Endothelial cell of umbilical vein (primary cell): Measurements from ENCODE around the gene ZNF316. TPM values are rescaled to one million over a fixed set of nuclear protein-coding genes. Genes with fewer than 3 reads are reported as not detected.

ENCODE experiments used
- BruUV-seq: library from RNA; stranded (reverse); fragments of 400-500 nt; replicated peaks from 2 replicates; lab custom pipeline; 2021; lab: Mats Ljungman, UMichigan
- CTCF ChIA-PET: fragments of 300-600, 350-600 bp; sonication (Branson Sonifier 250); formaldehyde crosslinking; loops from one replicate; lab custom pipeline; 2021; ENCODE audit warnings: antibody characterized with exemption, inconsistent platforms; lab: Charles Lee
- POLR2A ChIA-PET: fragments of 300-600, 350-600 bp; sonication (Branson Sonifier 250); formaldehyde crosslinking; loops from one replicate; lab custom pipeline; 2021; ENCODE audit warnings: antibody characterized with exemption, inconsistent platforms; lab: Charles Lee
- DNase-seq: peaks from one replicate; pipeline ENCODE4 v3.0.0-alpha.2; 2011; ENCODE audit warnings: low read depth, low spot score
- FAIRE-seq: peaks from 2 replicates; lab custom pipeline; 2011; peaks lifted over from hg19 to GRCh38; lab: Jason Lieb, UNC
- H2AFZ ChIP-seq: 2 replicates; pipeline ENCODE4 v1.6.0; 2012; ENCODE audit warnings: low read depth, low read length, control low read depth, inconsistent platforms
- H3K27ac ChIP-seq: 2 replicates; pipeline ENCODE4 v1.5.1; 2011; ENCODE audit warnings: low read depth, mild to moderate bottlenecking, control low read depth, low read length, moderate library complexity; ENCODE audit not compliant: insufficient read depth
- H3K27me3 ChIP-seq, 2 experiments: 2 replicates each; pipeline versions ENCODE4 v1.6.0 to v1.6.1; 2011; ENCODE audit warnings: low read length in 2 of 2, mixed read lengths in 1 of 2; ENCODE audit not compliant: control insufficient read depth in 2 of 2, insufficient read depth in 2 of 2
- H3K36me3 ChIP-seq, 2 experiments: 2 replicates in 1 of 2; 3 replicates in 1 of 2; pipeline ENCODE4 v1.5.1; 2011; ENCODE audit warnings: low read length in 2 of 2, mild to moderate bottlenecking in 1 of 2, moderate library complexity in 1 of 2; ENCODE audit not compliant: control insufficient read depth in 2 of 2, insufficient read depth in 2 of 2; ENCODE audit errors: extremely low read depth in 1 of 2
- H3K4me1 ChIP-seq: 3 replicates; pipeline ENCODE4 v1.5.1; 2011; ENCODE audit warnings: mild to moderate bottlenecking, low read length; ENCODE audit not compliant: control insufficient read depth, insufficient read depth; ENCODE audit errors: extremely low read depth
- H3K4me2 ChIP-seq: 2 replicates; pipeline ENCODE4 v1.6.1; 2011; ENCODE audit warnings: low read length, control low read depth, mixed read lengths; ENCODE audit not compliant: insufficient read depth
- H3K4me3 ChIP-seq, 3 experiments: fragments of 200-600 bp in 1 of 3; sonication (generic), shearing (Covaris generic) in 1 of 3; replicated peaks in 1 of 3; 2 replicates each; pipeline ENCODE4 v1.5.1; 2011 to 2016; ENCODE audit warnings: control low read depth in 3 of 3, low read length in 3 of 3, mild to moderate bottlenecking in 2 of 3, inconsistent platforms in 1 of 3, low read depth in 1 of 3, moderate library complexity in 1 of 3; ENCODE audit not compliant: insufficient read depth in 1 of 3
- H3K79me2 ChIP-seq: 2 replicates; pipeline ENCODE4 v1.6.0; 2012; ENCODE audit warnings: low read length, inconsistent platforms; ENCODE audit not compliant: control insufficient read depth, insufficient read depth
- H3K9ac ChIP-seq: replicated peaks from 2 replicates; pipeline ENCODE3; 2011; ENCODE audit warnings: low read length, control low read depth; ENCODE audit not compliant: insufficient read depth; ENCODE audit errors: extremely low read depth
- H3K9me1 ChIP-seq: replicated peaks from 3 replicates; pipeline ENCODE4 v1.6.0; 2011; ENCODE audit warnings: mild to moderate bottlenecking, low read length; ENCODE audit not compliant: control insufficient read depth, insufficient read depth; ENCODE audit errors: extremely low read depth
- H3K9me3 ChIP-seq: replicated peaks from 2 replicates; pipeline ENCODE4 v1.5.1; 2012; ENCODE audit warnings: low read length, inconsistent platforms; ENCODE audit not compliant: control insufficient read depth, insufficient read depth
- H4K20me1 ChIP-seq: replicated peaks from 2 replicates; pipeline ENCODE3; 2011; ENCODE audit warnings: mild to moderate bottlenecking, low read length; ENCODE audit not compliant: control insufficient read depth, insufficient read depth; ENCODE audit errors: extremely low read depth
- EZH2 ChIP-seq: IDR thresholded peaks from 2 replicates; pipeline ENCODE4 v1.6.1; 2012; ENCODE audit warnings: borderline replicate concordance, low read depth, mild to moderate bottlenecking, moderate library complexity, low read length, inconsistent platforms; ENCODE audit not compliant: severe bottlenecking
- FOS ChIP-seq: IDR thresholded peaks from 2 replicates; pipeline ENCODE4 v1.6.1; 2011; ENCODE audit warnings: mild to moderate bottlenecking, low read length, moderate library complexity, borderline replicate concordance; ENCODE audit not compliant: insufficient read depth
- GATA2 ChIP-seq: IDR thresholded peaks from 2 replicates; pipeline ENCODE4 v1.7.0; 2011; ENCODE audit warnings: low read depth, mild to moderate bottlenecking, moderate library complexity, mixed read lengths, low read length; ENCODE audit not compliant: insufficient read length, insufficient read depth
- JUN ChIP-seq: IDR thresholded peaks from 2 replicates; pipeline ENCODE4 v1.6.1; 2011; ENCODE audit warnings: borderline replicate concordance, low read depth; ENCODE audit not compliant: insufficient read length, insufficient read depth
- MAX ChIP-seq: IDR thresholded peaks from 2 replicates; pipeline ENCODE4 v1.6.1; 2011; ENCODE audit not compliant: insufficient read depth, insufficient read length
- MYC ChIP-seq: IDR thresholded peaks from one replicate; pipeline ENCODE4 v1.6.1; 2011; ENCODE audit warnings: mild to moderate bottlenecking, low read depth, low read length
- POLR2A ChIP-seq: IDR thresholded peaks from 2 replicates; pipeline ENCODE4 v1.6.1; 2012; ENCODE audit warnings: low read depth, mild to moderate bottlenecking, control low read depth, low read length
- POLR2AphosphoS5 ChIP-seq: IDR thresholded peaks from 2 replicates; pipeline ENCODE4 v1.6.1; 2012; ENCODE audit warnings: low read depth, mild to moderate bottlenecking, control low read depth, low read length, moderate library complexity; ENCODE audit not compliant: insufficient read depth
- dilution Hi-C: fragments of 300-500 bp; cut with MboI; formaldehyde crosslinking; loops from one replicate; pipeline ENCODE4 v1.15.0; 2019; ENCODE audit warnings: low sequenced_read_pairs; ENCODE audit not compliant: extremely low pct_ligation_motif_present
- intact Hi-C: fragments of 100-400 bp; cut with micrococcal nuclease; formaldehyde crosslinking; loops from one replicate; pipeline ENCODE4 v1.10.0; 2022
- polyA plus RNA-seq, 4 experiments: library from polyadenylated mRNA; depleted of rRNA in 3 of 4; stranded (reverse) in 3 of 4; unstranded in 1 of 4; fragments of >200 nt; gene quantifications; 2 replicates each; pipeline versions ENCODE4 v1.2.1 to v1.2.3, GENCODE V29; 2011 to 2012; ENCODE audit warnings: missing spikeins in 1 of 4
- total RNA-seq: library from RNA; stranded (reverse); gene quantifications from 2 replicates; pipeline ENCODE4 v1.2.3, GENCODE V29; 2021
- TF ChIP-seq, protein P1 (sequence below), 2 donors: IDR thresholded peaks; 1 replicate in 1 of 2; 2 replicates in 1 of 2; pipeline ENCODE4 v1.5.1; 2011; ENCODE audit warnings: low read length in 2 of 2, mild to moderate bottlenecking in 2 of 2, moderate library complexity in 2 of 2, control low read depth in 1 of 2, inconsistent platforms in 1 of 2, low read depth in 1 of 2; ENCODE audit not compliant: insufficient read depth in 1 of 2; ENCODE audit errors: extremely low read depth in 1 of 2

ZNF316 gene
- total and polyA plus RNA-seq, 2 donors (not counting 3 experiments of a cell fraction or from before 2014, with no cell fraction given): 7.7 to 23.8 TPM

GRCh38 chr7:6648815-6649104 is 11.6 kb downstream of the ZNF316 start:
- DNase-seq (no peak), FAIRE-seq (no peak)
- no peak overlapping the region for H2AFZ ChIP-seq
- H3K36me3 ChIP-seq: peaks cover 6 to 31% of the 10 kb centered on the region in 2 experiments
- intact Hi-C loops: no loop called here
- H3K4me2 ChIP-seq: no peak overlapping the region
- POLR2A ChIA-PET: no interaction called here
- H3K9me1 ChIP-seq: no peaks in the 10 kb centered on the region
- no peaks in the 10 kb centered on the region for H3K79me2 ChIP-seq
- no peaks in the 10 kb centered on the region for H3K9me3 ChIP-seq
- TF ChIP-seq JUN (no peak), POLR2A (no peak)
- TF ChIP-seq, protein P1, sequence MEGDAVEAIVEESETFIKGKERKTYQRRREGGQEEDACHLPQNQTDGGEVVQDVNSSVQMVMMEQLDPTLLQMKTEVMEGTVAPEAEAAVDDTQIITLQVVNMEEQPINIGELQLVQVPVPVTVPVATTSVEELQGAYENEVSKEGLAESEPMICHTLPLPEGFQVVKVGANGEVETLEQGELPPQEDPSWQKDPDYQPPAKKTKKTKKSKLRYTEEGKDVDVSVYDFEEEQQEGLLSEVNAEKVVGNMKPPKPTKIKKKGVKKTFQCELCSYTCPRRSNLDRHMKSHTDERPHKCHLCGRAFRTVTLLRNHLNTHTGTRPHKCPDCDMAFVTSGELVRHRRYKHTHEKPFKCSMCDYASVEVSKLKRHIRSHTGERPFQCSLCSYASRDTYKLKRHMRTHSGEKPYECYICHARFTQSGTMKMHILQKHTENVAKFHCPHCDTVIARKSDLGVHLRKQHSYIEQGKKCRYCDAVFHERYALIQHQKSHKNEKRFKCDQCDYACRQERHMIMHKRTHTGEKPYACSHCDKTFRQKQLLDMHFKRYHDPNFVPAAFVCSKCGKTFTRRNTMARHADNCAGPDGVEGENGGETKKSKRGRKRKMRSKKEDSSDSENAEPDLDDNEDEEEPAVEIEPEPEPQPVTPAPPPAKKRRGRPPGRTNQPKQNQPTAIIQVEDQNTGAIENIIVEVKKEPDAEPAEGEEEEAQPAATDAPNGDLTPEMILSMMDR (IDR thresholded peaks at IDR 0.05; ENCODE audit: extremely low read depth in 1 of 2, insufficient read depth in 1 of 2, low read depth in 1 of 2, low read length in 2 of 2): no peak
- no peaks in the 10 kb centered on the region for H3K27me3 ChIP-seq
- H3K27ac ChIP-seq: no peak overlapping the region
- dilution Hi-C loops: no loop called here
- no TSS peak for BruUV-seq
- H4K20me1 ChIP-seq: no peaks in the 10 kb centered on the region
- H3K9ac ChIP-seq: no peak overlapping the region
- CTCF ChIA-PET: no interaction called here
- H3K4me1 ChIP-seq: no peaks in the 10 kb centered on the region
- H3K4me3 ChIP-seq: no peak overlapping the region

DNA sequence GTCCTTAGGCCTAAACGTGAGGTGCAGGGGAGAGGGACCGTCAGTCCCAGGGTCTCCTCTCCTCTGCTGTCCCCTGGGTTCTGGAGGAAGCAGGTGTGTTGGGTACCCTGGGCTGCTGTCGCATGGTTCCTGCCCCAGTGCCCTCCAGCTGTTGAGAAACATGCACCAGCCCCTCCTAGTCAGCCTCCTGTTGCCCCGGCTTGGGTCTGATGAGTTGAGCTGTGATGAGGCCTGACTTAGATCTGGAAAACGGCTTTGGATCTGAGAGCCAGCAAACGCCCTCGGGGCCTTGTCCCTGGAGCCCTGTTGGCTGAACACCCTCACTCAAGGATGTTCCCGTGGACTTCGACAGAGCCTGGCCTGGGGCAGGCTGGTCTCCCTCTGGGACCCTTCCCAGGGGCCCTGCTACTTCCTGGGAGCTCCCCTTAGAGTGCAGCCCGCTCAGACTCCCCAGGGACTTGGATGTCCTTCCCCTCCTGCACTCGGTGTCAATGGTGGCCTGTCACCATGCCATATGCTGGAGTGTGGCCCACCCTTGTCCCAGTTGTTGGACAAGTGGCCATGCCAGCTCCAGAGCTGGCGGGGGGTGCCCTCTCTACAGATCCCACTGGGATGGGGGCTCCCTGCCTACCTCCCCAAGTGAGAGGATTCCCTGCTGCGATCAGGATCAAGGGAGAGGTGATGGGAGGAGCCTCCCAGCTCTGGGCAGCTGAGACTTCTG is 12.3 kb downstream of the ZNF316 start:
- ChIA-PET POLR2A (no interaction called here), CTCF (no interaction called here)
- dilution Hi-C loops: no loop called here
- Histone ChIP-seq H3K9me3 (no peaks in the 10 kb centered on the region), H3K9ac (no peak overlapping the region), H3K9me1 (no peaks in the 10 kb centered on the region), H4K20me1 (no peaks in the 10 kb centered on the region), H2AFZ (no peak overlapping the region), H3K4me1 (no peaks in the 10 kb centered on the region), H3K27me3 (no peaks in the 10 kb centered on the region), H3K36me3 (peaks cover 3 to 25% of the 10 kb centered on the region in 2 experiments), H3K4me2 (no peak overlapping the region), H3K4me3 (no peak overlapping the region), H3K27ac (no peak overlapping the region), H3K79me2 (no peaks in the 10 kb centered on the region)
- BruUV-seq: no TSS peak
- DNase-seq (no peak), FAIRE-seq (no peak)
- intact Hi-C loops: no loop called here
- no peak for TF ChIP-seq POLR2AphosphoS5
- no peak for TF ChIP-seq MAX
- no peak for TF ChIP-seq EZH2
- no peak for TF ChIP-seq FOS
- TF ChIP-seq GATA2: no peak
- TF ChIP-seq, protein P1 (IDR thresholded peaks at IDR 0.05; ENCODE audit: extremely low read depth in 1 of 2, insufficient read depth in 1 of 2, low read depth in 1 of 2, low read length in 2 of 2): no peak
- TF ChIP-seq MYC: no peak
- no peak for TF ChIP-seq POLR2A
- TF ChIP-seq JUN: no peak
